Measurements from ENCODE around the gene MRTFA.
"Not testable (repeated sequence)": the region's sequence is repeated elsewhere in the genome, so short reads cannot be mapped to it uniquely, and the experiment has no call there.

MRTFA gene

DNA sequence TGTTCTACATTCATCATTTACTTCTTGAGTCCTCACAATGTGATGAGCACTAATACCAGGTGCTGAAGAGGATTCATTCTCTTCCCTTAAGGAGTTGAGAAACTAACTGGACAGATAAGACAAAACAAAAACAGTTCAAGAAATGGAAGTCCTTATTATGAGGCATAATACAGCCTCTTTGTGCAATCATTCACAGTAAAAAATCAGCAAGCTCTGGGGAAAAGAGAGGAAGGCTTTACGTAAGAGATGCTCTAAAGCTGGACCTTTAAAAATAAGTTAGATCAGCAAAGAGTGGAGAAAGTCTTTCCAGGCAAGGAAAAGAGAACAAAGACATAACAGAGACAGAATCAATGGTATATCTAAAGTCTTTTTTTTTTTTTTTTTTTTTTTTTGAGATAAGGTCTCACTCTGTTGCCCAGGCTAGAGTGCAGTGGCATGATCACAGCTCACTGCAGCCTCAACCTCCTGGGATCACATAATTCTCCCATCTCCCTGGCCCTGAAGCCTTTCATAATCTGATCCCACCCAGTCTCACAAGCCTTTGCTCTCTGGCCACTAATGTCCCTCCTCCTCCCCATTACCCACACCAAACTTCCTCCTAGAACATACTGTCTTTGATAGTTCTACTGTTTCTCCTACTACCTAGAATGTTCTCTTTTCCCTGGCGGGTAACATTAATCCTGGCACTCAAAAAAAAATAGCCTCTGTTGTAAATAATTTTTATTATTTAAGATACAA is 40.9 kb downstream of the MRTFA start:
- no peak for DNase-seq (ENCODE audit: low read depth)

DNA sequence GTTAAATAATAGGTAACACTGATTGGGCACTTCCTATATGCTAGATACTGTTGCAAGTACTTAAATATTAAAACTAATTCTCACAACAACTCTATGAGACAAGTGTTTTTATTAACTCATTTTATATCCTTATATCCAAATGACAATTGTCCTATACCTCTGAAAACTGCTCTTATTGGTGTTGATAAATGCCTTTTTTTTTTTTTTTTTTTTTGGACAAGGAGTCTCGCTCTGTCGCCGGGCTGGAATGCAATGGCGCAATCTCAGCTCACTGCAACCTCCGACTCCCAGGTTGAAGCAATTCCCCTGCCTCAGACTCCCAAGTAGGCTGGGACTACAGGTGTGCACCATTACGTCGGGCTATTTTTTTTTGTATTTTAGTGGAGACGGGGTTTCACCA is 41.6 kb downstream of the MRTFA start:
- no peak for DNase-seq (ENCODE audit: low read depth)

DNA sequence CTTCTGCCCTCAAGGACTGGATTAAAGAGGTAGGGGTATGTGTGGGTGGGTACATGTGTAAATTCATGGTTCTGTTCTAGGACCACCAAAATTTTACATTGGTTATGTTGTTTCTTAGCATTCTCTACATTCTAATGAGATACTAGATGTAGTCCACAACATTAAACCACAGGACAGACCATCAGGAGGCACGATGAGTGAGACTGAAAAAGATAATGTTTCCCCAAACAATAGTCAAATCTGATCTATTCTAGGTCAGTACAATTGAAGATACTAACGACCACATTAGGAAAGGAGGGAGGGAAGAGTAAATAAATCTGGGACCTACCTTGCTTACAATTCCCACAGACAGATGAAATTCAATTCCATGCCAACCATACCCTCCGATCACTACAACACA is 42.2 kb downstream of the MRTFA start:
- no peak for DNase-seq (ENCODE audit: low read depth)

DNA sequence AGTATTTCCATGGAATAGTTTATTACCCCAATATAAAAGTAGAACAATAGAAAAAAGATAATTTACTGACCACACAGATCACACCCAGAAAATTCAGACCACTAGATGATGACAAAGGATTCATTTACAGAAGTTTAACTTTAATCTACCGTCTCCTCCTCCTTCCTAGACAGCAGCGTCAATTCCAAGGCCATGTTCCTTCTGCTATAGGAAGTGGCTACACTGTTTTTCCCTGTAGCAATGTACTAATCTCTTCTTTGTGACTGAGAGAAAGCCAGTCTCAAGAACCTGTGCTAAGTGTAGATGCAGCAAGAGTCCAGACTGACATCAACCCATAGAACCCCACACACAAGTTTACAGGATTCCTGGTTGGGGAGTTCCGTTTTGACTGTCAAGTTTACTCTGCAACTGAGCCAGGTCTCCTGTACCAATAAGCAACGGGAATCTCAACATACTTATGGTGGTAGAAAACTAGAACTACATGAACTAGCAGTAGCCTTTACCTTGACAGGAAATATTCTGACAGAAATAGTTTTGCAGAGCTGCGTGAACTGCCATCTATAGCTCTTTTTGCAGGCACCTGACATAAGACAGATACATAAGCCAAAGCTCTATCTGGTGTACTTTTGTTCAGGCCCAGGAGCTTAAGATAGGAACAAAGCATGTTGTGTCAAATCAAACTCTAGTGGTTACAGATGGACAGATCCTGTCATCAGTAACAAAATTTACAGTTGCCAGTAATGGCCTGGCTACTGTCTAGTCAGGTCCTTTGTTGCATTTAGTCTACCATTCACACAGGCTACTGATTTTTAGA is 42.9 kb downstream of the MRTFA start:
- no peak for DNase-seq (ENCODE audit: low read depth)

DNA sequence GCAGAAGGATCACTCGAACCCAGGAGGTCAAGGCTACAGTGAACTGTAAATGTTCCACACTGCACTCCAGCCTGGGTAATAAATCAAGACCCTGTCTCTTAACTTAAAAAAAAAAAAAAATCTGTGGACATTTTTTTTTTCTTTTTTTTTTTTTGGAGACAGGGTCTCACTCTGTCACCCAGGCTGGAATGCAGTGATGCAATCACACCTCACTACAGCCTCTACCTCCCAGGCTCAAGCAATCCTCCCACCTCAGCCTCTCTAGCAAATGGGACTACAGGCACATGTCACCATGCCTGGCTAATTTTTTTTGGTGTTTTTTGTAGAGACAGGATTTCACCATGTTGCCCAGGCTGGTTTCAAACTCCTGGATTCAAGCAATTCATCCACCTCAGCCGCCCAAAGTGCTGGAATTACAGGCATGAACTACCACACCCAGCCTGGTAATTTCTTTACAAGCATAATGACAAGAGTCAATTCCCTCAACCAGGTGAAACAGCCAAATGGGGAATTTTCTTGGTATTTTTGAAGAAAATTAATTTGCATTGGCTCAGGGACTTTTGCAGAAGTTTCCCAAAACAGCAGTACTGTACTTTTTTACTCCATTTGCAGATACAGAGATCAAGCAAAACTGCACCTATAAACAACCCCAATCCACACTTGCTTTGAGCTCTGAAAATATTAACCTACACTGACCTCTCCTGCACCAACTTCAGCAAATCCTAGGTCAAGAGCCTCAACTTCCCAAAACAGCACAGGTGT is 44.0 kb downstream of the MRTFA start:
- no peak for DNase-seq (ENCODE audit: low read depth)

DNA sequence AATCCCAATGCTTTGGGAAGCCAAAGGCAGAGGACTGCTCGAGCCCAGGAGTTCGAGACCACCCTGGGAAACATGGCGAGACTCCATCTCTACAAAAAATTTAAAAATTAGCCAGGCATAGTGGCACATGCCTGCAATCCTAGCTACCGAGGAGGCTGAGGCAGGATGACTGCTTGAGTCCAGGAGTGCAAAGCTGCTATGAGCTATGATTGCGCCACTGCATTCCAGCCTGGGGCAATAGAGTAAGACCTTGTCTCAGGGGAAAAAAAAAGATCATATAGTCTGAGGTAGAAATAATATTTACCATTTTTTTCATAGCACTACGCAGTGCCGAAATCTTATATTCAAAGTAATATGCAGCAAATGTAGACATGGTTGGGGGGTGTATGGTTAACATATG is 47.8 kb downstream of the MRTFA start:
- DNase-seq (ENCODE audit: low read depth), result no peak

DNA sequence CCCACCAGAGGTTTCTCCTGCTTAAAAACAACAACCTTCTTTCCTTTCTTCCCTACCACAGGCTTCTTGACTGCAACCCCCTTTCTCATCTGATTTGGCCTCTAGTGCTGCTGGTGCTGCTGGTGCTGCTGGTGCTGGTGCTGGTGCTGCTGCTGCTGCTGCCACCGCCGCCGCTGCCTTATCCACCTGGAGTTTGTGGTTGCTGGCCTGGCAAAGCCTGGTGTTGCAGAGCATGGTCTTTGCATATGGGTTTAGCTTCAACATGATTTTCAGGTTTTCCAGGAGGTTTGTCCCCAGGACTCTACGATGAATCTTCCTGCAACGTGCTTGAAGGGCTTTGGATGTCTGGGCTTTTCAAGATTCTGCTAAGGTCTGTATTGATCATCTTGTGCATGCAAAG is 49.7 kb downstream of the MRTFA start:
- DNase-seq (ENCODE audit: low read depth), result no peak

DNA sequence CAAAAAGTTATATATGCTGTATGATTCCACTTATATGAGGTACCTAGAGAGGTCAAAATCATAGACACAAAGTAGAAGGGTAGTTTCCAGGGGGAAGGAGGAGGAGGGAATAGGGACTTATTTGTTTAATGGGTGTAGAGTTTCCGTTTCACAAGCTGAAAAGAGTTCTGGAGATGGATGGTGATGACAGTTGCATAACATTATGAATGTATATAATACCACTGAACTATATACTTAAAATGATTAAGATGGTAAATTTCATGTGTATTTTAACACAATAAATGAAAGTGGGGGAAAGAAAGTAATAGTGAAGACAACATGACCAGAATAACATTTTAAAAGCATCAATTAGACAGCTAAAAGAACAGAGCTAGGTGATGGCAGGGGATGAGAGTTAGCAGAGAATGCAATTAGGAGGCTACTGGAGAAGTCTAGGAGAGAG is 51.2 kb downstream of the MRTFA start:
- DNase-seq (ENCODE audit: low read depth), result no peak

DNA sequence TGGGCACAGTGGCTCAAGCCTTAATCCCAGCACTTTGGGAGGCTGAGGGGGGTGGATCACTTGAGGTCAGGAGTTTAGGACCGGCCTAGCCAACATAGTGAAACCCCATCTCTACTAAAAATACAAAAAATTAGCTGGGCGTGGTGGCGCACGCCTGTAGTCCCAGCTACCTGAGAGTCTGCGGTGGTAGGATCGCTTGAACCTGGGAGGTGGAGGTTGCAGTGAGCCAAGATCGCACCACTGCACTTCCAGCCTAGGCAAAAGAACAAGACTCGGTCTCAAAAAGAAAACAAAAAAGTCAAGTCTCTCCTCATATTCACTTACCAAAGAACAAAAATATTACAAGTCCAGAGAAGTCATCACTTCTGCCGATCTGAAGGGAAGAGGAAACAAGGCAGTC is 51.8 kb downstream of the MRTFA start:
- DNase-seq (ENCODE audit: low read depth), result not testable (repeated sequence)

DNA sequence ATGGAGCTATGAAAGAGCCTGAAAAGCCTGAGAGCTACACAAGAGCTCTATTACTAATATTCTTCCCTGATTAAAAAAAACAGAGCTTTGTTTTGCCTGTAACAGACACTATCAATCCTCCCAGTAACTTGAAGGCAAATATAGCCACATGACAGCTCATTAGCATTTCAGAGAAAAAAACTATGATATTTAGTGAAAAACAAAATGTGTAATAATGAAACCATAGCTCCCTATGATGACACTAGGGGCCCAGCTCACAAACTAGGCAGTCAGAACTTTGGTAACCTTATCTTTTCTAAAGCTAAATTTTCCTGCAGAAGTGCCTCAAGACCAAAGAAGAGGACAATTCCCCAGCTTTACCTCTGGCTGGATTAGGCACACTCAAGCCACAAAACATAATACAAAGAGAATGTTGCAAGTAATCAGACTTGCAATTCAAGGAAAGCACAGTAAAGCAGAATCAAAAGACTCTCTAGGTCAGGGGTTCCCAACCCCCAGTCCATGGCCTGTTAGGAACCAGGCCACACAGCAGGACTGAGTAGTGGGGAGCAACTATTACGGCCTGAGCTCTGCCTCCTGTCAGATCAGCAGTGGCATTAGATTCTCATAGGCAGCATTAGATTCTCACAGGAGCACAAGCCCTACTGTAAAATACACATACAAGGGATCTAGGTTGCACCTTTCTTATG is 53.3 kb downstream of the MRTFA start:
- no peak for DNase-seq (ENCODE audit: low read depth)

DNA sequence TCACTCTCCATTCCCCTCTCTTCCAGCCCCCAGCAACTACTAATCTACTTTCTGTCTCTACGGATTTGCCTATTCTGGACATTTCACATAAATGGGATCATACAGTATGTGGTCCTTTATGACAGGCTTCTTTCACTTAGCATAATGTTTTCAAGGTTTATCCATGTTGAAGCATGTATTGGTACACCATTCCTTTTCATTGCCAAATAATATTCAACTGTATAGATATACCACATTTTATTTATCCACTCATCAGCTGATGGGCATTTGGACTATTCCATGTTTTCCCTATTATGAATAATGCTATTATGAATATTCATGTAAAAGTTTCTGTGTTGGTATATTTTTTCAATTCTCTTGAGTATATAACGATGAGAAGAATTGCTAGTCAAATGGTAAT is 54.5 kb downstream of the MRTFA start:
- no peak for DNase-seq (ENCODE audit: low read depth)

DNA sequence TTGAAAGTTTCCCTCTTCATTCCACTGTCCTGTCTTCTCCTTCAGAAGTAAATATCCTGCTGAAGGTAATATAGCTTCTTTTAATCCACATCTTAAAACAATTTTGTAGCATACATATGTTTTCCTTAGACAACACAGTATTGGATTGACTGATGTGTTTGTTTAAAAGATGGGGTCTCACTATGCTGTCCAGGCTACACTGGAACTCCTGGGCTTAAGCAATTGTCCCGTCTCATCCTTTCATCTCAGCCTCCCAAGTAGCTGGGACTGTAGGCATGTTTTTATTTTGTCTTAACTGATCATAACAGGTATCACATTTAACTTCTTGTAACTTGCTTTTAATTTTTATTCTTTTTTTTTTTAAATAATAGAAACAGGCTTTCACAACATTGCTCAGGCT is 55.9 kb downstream of the MRTFA start:
- no peak for DNase-seq (ENCODE audit: low read depth)

DNA sequence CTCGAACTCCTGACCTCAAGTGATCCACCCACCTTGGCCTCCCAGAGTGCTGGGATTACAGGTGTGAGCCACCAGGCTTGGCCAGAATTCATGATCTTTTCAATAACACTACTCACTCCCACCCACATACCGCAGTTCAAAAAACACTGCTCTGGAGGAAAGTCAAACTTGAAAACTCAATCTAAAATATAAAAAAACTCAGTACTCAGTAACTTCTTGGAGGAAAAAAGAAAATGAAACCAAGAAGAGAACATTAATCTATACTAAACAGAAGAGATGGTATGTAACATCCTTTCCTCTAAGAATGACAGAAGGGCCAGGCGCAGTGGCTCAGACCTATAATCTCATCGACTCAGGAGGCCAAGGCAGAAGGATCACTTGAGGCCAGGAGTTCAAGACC is 58.3 kb downstream of the MRTFA start:
- DNase-seq (ENCODE audit: low read depth), result no peak

DNA sequence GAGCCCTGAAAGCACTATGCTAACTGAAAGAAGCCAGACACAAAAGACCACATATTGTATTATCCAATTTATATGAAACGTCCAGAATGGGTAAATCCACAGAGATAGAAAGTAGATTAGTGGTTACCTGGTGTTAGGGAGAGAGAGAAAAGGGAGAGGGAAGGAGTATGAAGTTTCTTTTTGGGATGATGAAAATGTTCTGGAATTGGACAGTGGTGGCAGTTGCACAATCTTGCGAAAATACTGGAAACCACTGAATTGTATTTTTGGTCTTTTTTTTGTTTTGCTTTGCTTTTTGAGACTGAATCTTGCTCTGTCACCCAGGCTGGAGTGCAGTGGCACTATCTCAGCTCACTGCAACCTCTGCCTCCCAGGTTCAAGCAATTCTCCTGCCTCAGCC is 63.5 kb downstream of the MRTFA start:
- no peak for DNase-seq (ENCODE audit: low read depth)

DNA sequence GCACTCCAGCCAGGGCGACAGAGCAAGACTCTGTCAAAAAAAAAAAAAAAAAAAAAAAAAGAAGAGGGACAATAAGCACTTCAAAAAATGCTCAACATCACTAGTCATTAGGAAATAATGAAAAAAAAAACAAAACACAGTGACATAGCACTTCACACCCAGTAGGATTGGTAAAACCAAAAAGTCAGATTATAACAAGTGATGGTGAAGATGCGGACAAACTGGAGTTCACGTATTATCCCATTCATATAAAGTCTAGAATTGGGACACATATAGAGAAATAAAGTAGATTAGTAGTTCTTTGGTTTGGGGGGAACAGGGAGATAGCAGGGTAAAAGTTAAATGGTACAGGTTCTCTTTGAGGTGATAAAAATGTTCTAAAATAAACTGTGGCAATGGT is 64.6 kb downstream of the MRTFA start:
- no peak for DNase-seq (ENCODE audit: low read depth)

DNA sequence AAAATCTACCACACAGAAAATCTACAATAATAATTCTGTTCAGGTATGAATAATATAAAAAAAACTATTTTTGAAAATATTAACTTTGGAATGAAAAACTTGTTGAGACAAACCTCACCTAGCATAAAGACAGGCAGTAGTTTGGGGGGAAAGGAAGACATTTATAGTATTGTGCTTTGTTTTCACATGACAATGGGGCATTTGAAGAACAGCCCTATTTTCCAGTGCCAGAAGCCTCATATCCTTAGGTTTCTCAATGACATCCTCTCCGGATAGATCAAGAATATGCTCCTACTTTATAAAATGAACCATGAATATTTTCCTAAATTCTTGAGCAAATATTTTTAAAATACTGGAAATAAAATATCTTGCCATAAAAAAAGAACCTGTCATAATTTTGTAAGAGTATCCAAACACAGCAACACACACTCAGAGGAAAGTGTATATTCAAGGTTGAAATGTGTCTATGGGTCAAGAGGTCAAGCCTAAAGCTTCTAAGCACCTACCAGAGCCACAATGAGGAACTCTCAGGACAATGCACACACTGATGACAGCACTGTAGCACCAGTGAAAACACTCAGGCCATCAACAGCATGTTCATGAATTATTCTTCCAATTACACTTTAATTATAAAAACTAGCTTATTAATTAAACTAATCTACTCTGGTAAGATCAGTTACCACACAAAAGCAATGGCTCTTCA is 68.7 kb downstream of the MRTFA start:
- no peak for DNase-seq (ENCODE audit: low read depth)

DNA sequence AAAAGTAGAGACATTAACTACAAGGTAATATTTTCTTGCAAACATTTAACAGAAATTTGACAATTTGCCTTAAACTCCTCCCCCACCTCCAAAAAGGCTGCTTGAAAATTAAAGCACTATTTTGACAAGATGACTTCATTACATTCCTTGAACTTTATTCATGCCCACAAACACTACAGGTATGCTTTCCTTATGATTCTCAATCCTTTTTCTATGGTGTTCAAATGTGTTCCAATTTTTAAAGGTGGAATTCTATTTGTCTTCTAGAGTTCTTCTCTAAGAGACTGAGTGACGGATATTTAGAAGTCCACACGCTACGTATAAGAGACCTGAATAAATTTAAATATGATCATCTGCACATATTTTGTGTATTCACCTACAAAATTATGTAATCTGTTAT is 69.4 kb downstream of the MRTFA start:
- no peak for DNase-seq (ENCODE audit: low read depth)

DNA sequence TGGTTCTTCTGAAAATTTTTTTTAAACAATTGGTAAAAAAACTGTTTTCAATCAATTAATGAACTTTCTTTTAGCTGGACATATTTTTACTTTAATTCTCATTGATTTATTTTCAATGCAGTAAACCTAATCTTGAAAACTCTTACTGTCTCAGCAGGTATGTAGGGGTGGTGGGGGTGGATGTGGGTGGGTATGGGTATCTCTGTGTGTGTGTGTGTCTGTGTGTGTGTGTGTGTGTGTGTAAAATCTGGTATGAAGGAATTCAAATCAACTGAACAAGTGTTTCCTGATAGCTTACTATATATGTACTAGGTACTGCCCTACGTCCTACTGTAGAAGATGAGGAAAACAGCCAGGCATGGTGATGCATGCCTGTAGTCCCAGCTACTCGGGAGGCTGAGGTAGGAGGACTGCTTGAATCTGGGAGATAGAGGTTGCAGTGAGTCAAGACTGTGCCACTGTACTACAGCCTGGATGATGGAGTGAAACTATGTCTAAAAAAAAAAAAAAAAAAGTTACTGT is 75.5 kb downstream of the MRTFA start:
- DNase-seq (ENCODE audit: low read depth), result no peak

DNA sequence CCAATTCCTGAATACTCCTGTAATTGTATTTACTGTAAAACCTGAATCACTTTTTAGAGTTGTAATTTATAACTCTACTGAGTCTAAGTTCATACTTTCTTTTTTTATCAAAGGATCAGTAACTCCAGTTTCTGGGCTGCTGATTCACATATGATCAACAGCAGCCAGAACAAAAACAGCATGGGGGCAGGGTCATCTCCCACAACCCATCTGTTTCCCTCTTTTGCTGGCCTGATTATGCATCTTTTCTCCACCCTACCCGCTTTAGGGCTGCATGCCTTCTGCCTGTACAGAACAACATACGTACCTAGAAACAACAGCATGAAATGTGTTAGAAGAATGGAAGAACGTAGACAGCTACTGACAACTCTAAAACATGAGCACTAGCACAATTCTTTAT is 76.0 kb downstream of the MRTFA start:
- DNase-seq (ENCODE audit: low read depth), result no peak

DNA sequence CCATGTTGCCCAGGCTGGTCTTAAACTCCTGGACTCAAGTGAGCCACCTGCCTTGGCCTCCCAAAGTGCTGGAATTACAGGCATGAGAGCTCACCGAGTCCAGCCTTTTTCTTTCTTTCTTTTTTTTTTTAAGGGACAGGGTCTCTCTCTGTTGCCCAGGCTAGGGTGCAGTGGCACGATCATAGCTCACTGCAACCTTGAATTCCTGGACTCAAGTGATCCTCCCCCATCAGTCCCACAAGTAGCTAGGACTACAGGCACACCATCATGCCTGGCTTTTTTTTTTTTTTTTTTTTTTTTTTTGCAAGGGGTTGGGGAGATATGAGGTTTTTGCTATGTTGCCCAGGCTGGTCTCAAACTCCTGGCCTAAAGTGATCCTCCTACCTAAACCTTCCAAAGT is 78.5 kb downstream of the MRTFA start:
- no peak for DNase-seq (ENCODE audit: low read depth)

DNA sequence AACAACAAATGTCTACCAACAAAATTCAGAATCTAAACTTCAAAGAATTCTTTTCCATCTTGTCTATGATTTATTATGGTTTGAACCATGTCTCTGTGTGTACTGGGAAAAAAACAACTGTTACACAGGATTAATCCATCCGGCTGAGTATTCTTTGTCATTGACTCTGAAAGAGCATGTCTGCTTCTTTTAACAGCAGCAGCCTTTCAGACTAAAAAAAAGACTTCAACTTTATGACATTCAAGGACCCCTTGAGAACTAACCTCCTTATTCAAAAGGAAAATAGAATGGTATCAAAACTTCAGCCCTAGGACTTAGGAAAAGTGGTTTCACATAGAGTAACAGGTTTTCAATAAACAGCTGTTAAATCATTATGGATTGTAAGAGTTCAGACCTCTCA is 79.9 kb downstream of the MRTFA start:
- DNase-seq (ENCODE audit: low read depth), result no peak

Data from stimulated activated CD8-positive, alpha-beta memory T cell treated with anti-CD3 and anti-CD28 coated beads, Interleukin-7, amount 100 ng/mL, for 24 hours (primary cell).